Sigmoid colon (tissue), 7 donors: ENCODE measurements around the gene FAM156B. TPM values are rescaled to one million over a fixed set of nuclear protein-coding genes. Genes with fewer than 3 reads are reported as not detected.
"Not testable (repeated sequence)": the region's sequence is repeated elsewhere in the genome, so short reads cannot be mapped to it uniquely, and the experiment has no call there.

Experiments
- DNase-seq: peaks from one replicate; pipeline ENCODE4 v3.0.0-alpha.2; 2019
- H3K27ac ChIP-seq, 4 donors: fragments of 200-600 bp; sonication (generic); one replicate each; pipeline ENCODE4 v1.5.1; 2016 to 2019; ENCODE audit warnings: mild to moderate bottlenecking in 1 of 4
- H3K27me3 ChIP-seq, 3 donors: fragments of 200-600 bp; sonication (generic); one replicate each; pipeline ENCODE4 v1.5.1; 2019; ENCODE audit warnings: mild to moderate bottlenecking in 1 of 3
- H3K36me3 ChIP-seq, 4 donors: fragments of 200-600 bp; sonication (generic); one replicate each; pipeline ENCODE4 v1.5.1; 2016 to 2019
- H3K4me1 ChIP-seq, 4 donors: fragments of 200-600 bp; sonication (generic); one replicate each; pipeline ENCODE4 v1.5.1; 2017 to 2019
- H3K4me3 ChIP-seq, 4 donors: fragments of 200-600 bp; sonication (generic); one replicate each; pipeline ENCODE4 v1.5.1; 2017 to 2019; ENCODE audit warnings: mild to moderate bottlenecking in 2 of 4, moderate library complexity in 1 of 4
- H3K9me3 ChIP-seq, 4 donors: fragments of 200-600 bp in 3 of 4; sonication (generic) in 3 of 4; one replicate each; pipeline versions ENCODE4 v1.5.1 to v1.6.1; 2013 to 2019
- CTCF ChIP-seq, 4 experiments: fragments of 450-650 bp in 3 of 4; fragments of 200-600 bp in 1 of 4; IDR thresholded peaks; one replicate each; pipeline ENCODE4 v1.5.1; 2016 to 2019; ENCODE audit warnings: antibody characterized with exemption in 4 of 4, mild to moderate bottlenecking in 3 of 4, moderate library complexity in 2 of 4
- EP300 ChIP-seq, 4 donors: sonication (generic); formaldehyde crosslinking; IDR thresholded peaks; one replicate each; pipeline ENCODE4 v1.6.1; 2017; ENCODE audit warnings: antibody characterized with exemption in 4 of 4
- POLR2A ChIP-seq, 2 donors: fragments of 450-650 bp; IDR thresholded peaks; one replicate each; pipeline ENCODE4 v1.6.1; 2016; ENCODE audit warnings: antibody characterized with exemption in 2 of 2, mild to moderate bottlenecking in 2 of 2, moderate library complexity in 2 of 2
- POLR2AphosphoS5 ChIP-seq, 4 donors: sonication (generic); formaldehyde crosslinking; IDR thresholded peaks; one replicate each; pipeline ENCODE4 v1.6.1; 2017; ENCODE audit warnings: antibody characterized with exemption in 4 of 4
- WGBS, 2 donors: extraction: QIAGEN DNeasy Blood & Tissue Kit; methylation state at CpG; one replicate each; pipeline ENCODE4 v1.1.7; 2013; 5-methylcytosine and 5-hydroxymethylcytosine counted together
- intact Hi-C: fragments of 100-400 bp; cut with DNase I; formaldehyde crosslinking; loops from one replicate; pipeline ENCODE4 v1.15.1; 2023
- polyA plus RNA-seq, 3 donors: library from polyadenylated mRNA; stranded (reverse); fragments of 200-250 nt; gene quantifications; one replicate each; pipeline ENCODE4 v1.2.3, GENCODE V29; 2013
- total RNA-seq, 4 donors: library from RNA; depleted of rRNA; stranded (reverse); fragments of >200 nt; gene quantifications; one replicate each; pipeline ENCODE4 v1.1.0, GENCODE V29; 2016
- donor health status: healthy with polysubstance abuse.
- donor health status: Bipolar disorder and iron deficiency.
- donor health status: healthy.

Gene FAM156B
- total and polyA plus RNA-seq, 7 donors = 4.2 to 27.1 (median 15.1) TPM

GRCh38 chrX:52870046-52870445 lies 27.1 kb upstream of the FAM156B start:
- 72 to 89% methylated on average over 1 of the region's 1 CpG for WGBS, 2 donors
- H3K36me3 ChIP-seq = no peaks in the 10 kb centered on the region
- no peaks in the 10 kb centered on the region for H3K27me3 ChIP-seq

GRCh38 chrX:52873825-52874224 lies 23.3 kb upstream of the FAM156B start:
- H3K4me3 ChIP-seq, H3K9me3 ChIP-seq, H3K4me1 ChIP-seq, H3K27ac ChIP-seq, intact Hi-C loops, DNase-seq, H3K27me3 ChIP-seq, H3K36me3 ChIP-seq: not testable (repeated sequence)

More at GRCh38 chrX:52870046-52870445, 27.1 kb upstream of the FAM156B start:
- DNase-seq = no peak
- TF ChIP-seq CTCF (IDR thresholded peaks at IDR 0.05) (no peak), POLR2A (IDR thresholded peaks at IDR 0.05) (no peak)
- intact Hi-C loops = no loop called here
- no peak overlapping the region for H3K4me3 ChIP-seq
- H3K27ac ChIP-seq = no peak overlapping the region
- no peaks in the 10 kb centered on the region for H3K4me1 ChIP-seq
- no peaks in the 10 kb centered on the region for H3K9me3 ChIP-seq

DNA sequence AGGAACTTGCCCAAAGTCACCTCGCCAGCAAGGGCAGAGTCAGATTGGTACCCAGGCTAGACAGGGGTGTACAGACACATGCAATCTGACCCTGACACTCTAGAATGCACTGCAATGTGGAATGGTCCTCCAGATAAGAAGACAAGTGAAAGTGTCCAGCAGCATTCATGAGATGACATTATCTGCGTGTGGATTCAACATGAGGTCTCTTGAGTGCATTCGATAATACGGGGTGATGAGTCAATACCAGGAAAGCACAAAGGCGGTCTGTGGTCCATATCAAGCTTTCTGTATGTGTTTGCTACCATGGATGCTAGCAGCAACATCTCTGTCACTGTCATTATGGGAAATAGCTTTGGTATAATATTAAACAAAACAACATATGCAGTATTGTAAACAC lies 22.5 kb upstream of the FAM156B start:
- Histone ChIP-seq H3K36me3 (no peaks in the 10 kb centered on the region), H3K4me3 (no peak overlapping the region), H3K4me1 (no peaks in the 10 kb centered on the region), H3K27me3 (no peaks in the 10 kb centered on the region), H3K9me3 (no peaks in the 10 kb centered on the region), H3K27ac (no peak overlapping the region)
- DNase-seq = no peak
- TF ChIP-seq POLR2AphosphoS5 (IDR thresholded peaks at IDR 0.05) (no peak), POLR2A (IDR thresholded peaks at IDR 0.05) (no peak), CTCF (IDR thresholded peaks at IDR 0.05) (no peak), EP300 (IDR thresholded peaks at IDR 0.05) (no peak)
- intact Hi-C loops = no loop called here
- WGBS, 2 donors = 81 to 92% methylated on average over 5 of the region's 5 CpGs

DNA sequence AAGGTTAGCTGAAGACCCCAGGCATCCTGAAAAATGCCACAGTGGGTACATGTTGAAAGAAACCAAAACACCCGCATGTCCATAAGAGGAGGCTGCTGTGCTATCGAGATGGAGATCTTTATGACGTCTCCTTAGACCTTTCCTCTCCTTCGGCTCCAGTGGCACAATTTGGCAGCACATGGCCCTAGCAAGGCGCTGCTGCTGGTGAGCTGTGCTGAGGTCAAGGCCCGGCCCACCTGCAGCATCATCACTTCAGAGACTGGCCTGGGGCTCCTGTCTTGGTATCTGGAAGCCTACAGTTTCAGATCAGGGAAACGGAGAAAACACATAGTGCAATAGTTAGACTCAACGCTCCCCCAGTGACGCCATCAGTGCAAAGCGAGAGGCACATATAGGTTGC lies 21.7 kb upstream of the FAM156B start:
- H3K27me3 ChIP-seq, intact Hi-C loops, H3K36me3 ChIP-seq, DNase-seq, H3K9me3 ChIP-seq, H3K4me1 ChIP-seq, H3K4me3 ChIP-seq, H3K27ac ChIP-seq: not testable (repeated sequence)
- WGBS, 2 donors = 87 to 89% methylated on average over 10 of the region's 10 CpGs

- DNase-seq, H3K9me3 ChIP-seq, H3K4me1 ChIP-seq, H3K4me3 ChIP-seq, H3K27ac ChIP-seq, intact Hi-C loops, H3K27me3 ChIP-seq, H3K36me3 ChIP-seq: not testable (repeated sequence)
- 63 to 67% methylated on average over 6 of the region's 6 CpGs for WGBS, 2 donors
Measured at GRCh38 chrX:52876386-52876785, 20.7 kb upstream of the FAM156B start.

DNA sequence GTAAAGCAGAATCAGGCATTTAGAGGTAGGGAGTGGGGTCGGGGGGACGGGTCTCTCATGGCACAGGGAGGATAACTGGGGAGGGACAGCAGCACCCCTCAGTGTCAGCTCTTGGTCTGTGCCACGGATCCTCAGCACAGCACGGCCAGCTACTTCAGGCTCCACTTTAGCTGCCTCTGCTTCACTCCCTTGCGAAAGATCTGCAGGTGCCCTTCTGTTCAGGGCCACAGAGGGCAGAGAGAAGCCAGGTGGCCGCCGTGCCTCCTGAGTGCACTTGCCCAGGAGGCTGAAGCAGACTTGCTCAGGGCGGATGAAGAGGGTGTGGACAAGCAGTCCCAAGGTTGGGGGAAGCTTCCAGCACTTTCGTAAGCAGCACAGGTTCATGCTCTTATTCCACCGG lies 9.7 kb upstream of the FAM156B start:
- H3K4me3 ChIP-seq, DNase-seq, H3K4me1 ChIP-seq, H3K36me3 ChIP-seq, H3K9me3 ChIP-seq, H3K27me3 ChIP-seq, intact Hi-C loops, H3K27ac ChIP-seq: not testable (repeated sequence)
- WGBS, 2 donors = no CpG with 5 or more reads among the region's 10 CpGs

- H3K27ac ChIP-seq, H3K9me3 ChIP-seq, intact Hi-C loops, H3K4me3 ChIP-seq, DNase-seq, H3K27me3 ChIP-seq, H3K36me3 ChIP-seq, H3K4me1 ChIP-seq: not testable (repeated sequence)
- WGBS, 2 donors = no CpG with 5 or more reads among the region's 9 CpGs
Measured at GRCh38 chrX:52888090-52888489, 9.0 kb upstream of the FAM156B start.

GRCh38 chrX:52896438-52896837 lies 692 bp upstream of the FAM156B start:
- H3K9me3 ChIP-seq, H3K36me3 ChIP-seq, H3K4me3 ChIP-seq, intact Hi-C loops, H3K27ac ChIP-seq, H3K4me1 ChIP-seq, H3K27me3 ChIP-seq, DNase-seq: not testable (repeated sequence)
- no CpG with 5 or more reads among the region's 8 CpGs for WGBS, 2 donors

GRCh38 chrX:52905531-52905930 lies 8.4 kb downstream of the FAM156B start:
- H3K27ac ChIP-seq, DNase-seq, H3K4me1 ChIP-seq, H3K36me3 ChIP-seq, H3K27me3 ChIP-seq, intact Hi-C loops, H3K9me3 ChIP-seq, H3K4me3 ChIP-seq: not testable (repeated sequence)
- no CpG with 5 or more reads among the region's 10 CpGs for WGBS, 2 donors

DNA sequence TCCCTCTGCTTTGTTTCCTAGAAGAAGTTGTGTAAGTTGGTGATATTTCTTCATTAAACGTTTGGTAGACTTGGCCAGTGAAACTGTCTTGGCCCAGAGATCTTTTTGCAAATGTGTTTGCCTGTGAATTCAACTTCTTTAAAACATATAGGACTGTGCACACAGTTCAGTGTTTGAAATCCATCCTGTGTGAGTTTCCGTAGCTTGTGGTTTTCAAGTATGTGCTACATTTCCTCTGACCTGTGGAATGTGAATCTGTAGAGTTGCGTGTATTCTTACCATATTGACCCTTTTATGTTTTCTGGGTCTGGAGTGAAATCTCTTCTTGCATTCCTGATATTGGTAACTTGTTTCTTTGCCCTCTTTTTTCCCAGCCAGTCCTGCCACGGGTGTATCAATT lies 8.9 kb downstream of the FAM156B start:
- WGBS, 2 donors = no CpG with 5 or more reads among the region's 4 CpGs
- H3K4me1 ChIP-seq, DNase-seq, H3K9me3 ChIP-seq, H3K27ac ChIP-seq, H3K36me3 ChIP-seq, intact Hi-C loops, H3K4me3 ChIP-seq, H3K27me3 ChIP-seq: not testable (repeated sequence)

GRCh38 chrX:52907137-52907536 lies 10.0 kb downstream of the FAM156B start:
- H3K27ac ChIP-seq, DNase-seq, H3K36me3 ChIP-seq, H3K9me3 ChIP-seq, intact Hi-C loops, H3K4me3 ChIP-seq, H3K4me1 ChIP-seq, H3K27me3 ChIP-seq: not testable (repeated sequence)
- no CpG with 5 or more reads among the region's 17 CpGs for WGBS, 2 donors
